Upper lobe of right lung (tissue), 1 donor: ENCODE results near the gene DPEP3. TPM values are rescaled to one million over a fixed set of nuclear protein-coding genes. Genes with fewer than 3 reads are reported as not detected.
A peak's percentile ranks its signal among the peaks of the same experiment; 100 is the strongest.

Experiments
- ATAC-seq: fragments of 200-7000 bp; cut with Tn5 transposase; one replicate; pipeline ENCODE4 v1.9.1; 2020; ENCODE audit warnings: mild to moderate bottlenecking, moderate library complexity
- DNase-seq: peaks from one replicate; pipeline ENCODE4 v3.0.0-alpha.2; 2020
- H3K27ac ChIP-seq: fragments of 200-600 bp; one replicate; pipeline ENCODE4 v1.8.0; 2022
- H3K27me3 ChIP-seq: fragments of 200-600 bp; one replicate; pipeline ENCODE4 v1.8.0; 2022; ENCODE audit warnings: mild to moderate bottlenecking
- H3K36me3 ChIP-seq: fragments of 200-600 bp; one replicate; pipeline ENCODE4 v1.8.0; 2022
- H3K4me1 ChIP-seq: fragments of 200-600 bp; one replicate; pipeline ENCODE4 v1.8.0; 2022
- H3K4me3 ChIP-seq: fragments of 200-600 bp; one replicate; pipeline ENCODE4 v1.8.0; 2022; ENCODE audit warnings: mild to moderate bottlenecking
- H3K9me3 ChIP-seq: fragments of 200-600 bp; one replicate; pipeline ENCODE4 v1.8.0; 2022
- CTCF ChIP-seq: fragments of 200-600 bp; IDR thresholded peaks from one replicate; pipeline ENCODE4 v1.8.0; 2022; ENCODE audit warnings: antibody characterized with exemption
- intact Hi-C: fragments of 100-400 bp; cut with DNase I; formaldehyde crosslinking; loops from one replicate; pipeline ENCODE4 v1.11.0; 2022
- total RNA-seq: library from RNA; stranded (reverse); fragmentation: NEBNext Ultra II Directional; extraction: Animal tissue kit (Norgen Biotek cat#: 25700); gene quantifications from one replicate; pipeline ENCODE4 v1.2.1, GENCODE V29; 2021
- donor health status: DM: no; HTN: yes; CAD: no; lungs with severe emphysema.

The DPEP3 gene
- total RNA-seq, 1 donor from 2014 or later: not detected

- Histone ChIP-seq H3K4me1 (peaks cover 17% of the 10 kb centered on the region), H3K9me3 (no peaks in the 10 kb centered on the region), H3K27me3 (no peaks in the 10 kb centered on the region), H3K27ac (peak overlapping the region; percentile 55), H3K4me3 (peak overlapping the region; percentile 88), H3K36me3 (peaks cover 24% of the 10 kb centered on the region)
- no peak for TF ChIP-seq CTCF
- ATAC-seq (no peak), DNase-seq (no peak)
- intact Hi-C loops: no loop called here
These were observed 45.2 kb downstream of the DPEP3 start for GRCh38 chr16:67935101-67935401.

- DNase-seq: no peak
- intact Hi-C loops: no loop called here
- Histone ChIP-seq H3K27me3 (no peaks in the 10 kb centered on the region), H3K36me3 (peaks cover 20% of the 10 kb centered on the region), H3K4me3 (peak overlapping the region; percentile 88), H3K9me3 (no peaks in the 10 kb centered on the region), H3K27ac (peak overlapping the region; percentile 55), H3K4me1 (peaks cover 17% of the 10 kb centered on the region)
- TF ChIP-seq CTCF: no peak
- ATAC-seq: no peak
These were observed 45.8 kb downstream of the DPEP3 start for GRCh38 chr16:67934306-67935100.

GRCh38 chr16:67933805-67934204 is 46.5 kb downstream of the DPEP3 start:
- Histone ChIP-seq H3K36me3 (peaks cover 26% of the 10 kb centered on the region), H3K4me1 (peaks cover 17% of the 10 kb centered on the region), H3K9me3 (no peaks in the 10 kb centered on the region), H3K4me3 (no peak overlapping the region), H3K27me3 (no peaks in the 10 kb centered on the region), H3K27ac (no peak overlapping the region)
- ATAC-seq (no peak), DNase-seq (no peak)
- TF ChIP-seq CTCF: no peak
- intact Hi-C loops: no loop called here

GRCh38 chr16:67932462-67932840 is 47.8 kb downstream of the DPEP3 start:
- no peak for ATAC-seq
- intact Hi-C loops: no loop called here

GRCh38 chr16:67931712-67932461 is 48.4 kb downstream of the DPEP3 start, which contains the start of gene CTRL:
CTRL (minus strand) TSS chr16:67931862; CDS start chr16:67931852, 10 bp downstream.
- Histone ChIP-seq H3K4me3 (no peak within 1 kb of the TSS), H3K4me1 (peaks cover 7% of the 10 kb centered on the region), H3K27ac (no peak within 1 kb of the TSS), H3K9me3 (no peaks in the 10 kb centered on the region), H3K27me3 (no peaks in the 10 kb centered on the region), H3K36me3 (peaks cover 42% of the 10 kb centered on the region)
- ATAC-seq (no peak), DNase-seq (no peak)
- TF ChIP-seq CTCF: no peak
- intact Hi-C loops: no loop called here

More at GRCh38 chr16:67932462-67932840, 47.8 kb downstream of the DPEP3 start:
- DNase-seq: no peak
- no peaks in the 10 kb centered on the region for H3K27me3 ChIP-seq
- TF ChIP-seq CTCF: no peak
- H3K9me3 ChIP-seq: no peaks in the 10 kb centered on the region
- no peak overlapping the region for H3K4me3 ChIP-seq
- H3K36me3 ChIP-seq: peaks cover 38% of the 10 kb centered on the region
- H3K4me1 ChIP-seq: peaks cover 12% of the 10 kb centered on the region
- H3K27ac ChIP-seq: no peak overlapping the region
